ENCODE data around the gene MFAP3.
"Not testable (repeated sequence)": the region's sequence is repeated elsewhere in the genome, so short reads cannot be mapped to it uniquely, and the experiment has no call there.

Gene MFAP3

DNA sequence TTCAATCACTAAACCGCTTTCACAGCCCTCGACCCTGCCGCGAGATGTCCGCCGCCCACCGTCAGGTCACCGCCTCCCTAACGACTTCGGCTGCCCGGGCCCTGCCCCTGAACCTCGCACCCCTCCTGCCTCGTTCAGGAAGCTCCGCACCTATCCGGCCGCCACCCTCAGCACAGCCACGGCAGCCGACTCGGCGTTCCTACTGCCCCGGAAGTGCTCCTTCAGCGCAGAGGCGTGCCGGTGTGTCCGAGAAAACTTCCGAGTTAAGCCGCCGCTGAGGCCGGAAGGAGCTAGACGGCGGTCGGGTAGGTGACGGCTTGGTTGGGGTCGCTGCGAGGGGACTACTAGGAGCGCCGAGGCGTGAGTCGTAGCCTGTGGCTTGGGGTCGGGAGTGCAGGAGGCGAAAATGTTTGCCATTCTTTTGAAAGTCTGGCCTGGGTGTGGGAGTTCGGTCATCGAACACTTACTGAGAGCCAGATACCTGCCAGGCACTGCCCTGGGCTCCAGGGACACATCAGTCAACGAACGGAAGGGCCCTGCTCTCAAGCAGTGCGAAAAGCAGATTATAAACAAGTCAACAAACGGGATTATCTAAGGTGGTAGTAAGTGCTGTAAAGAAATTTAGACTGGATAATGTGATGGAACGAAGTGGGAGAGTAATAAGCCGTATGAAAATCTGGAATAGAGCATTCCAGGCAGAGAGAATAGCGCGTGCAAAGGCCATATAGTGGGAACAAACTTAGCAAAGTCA lies at the start of gene MFAP3, which contains the start of gene FAM114A2:
Gene MFAP3, plus strand, starts transcription at position 261 of the 751 bp plus-strand sequence. CDS start 10,756 bp downstream, outside the sequence.
Gene FAM114A2, minus strand, starts transcription at position 204 of the 751 bp plus-strand sequence. CDS start 3,957 bp downstream, outside the sequence.
- DNase-seq (ENCODE audit: low spot score), result peak; percentile 73

DNA sequence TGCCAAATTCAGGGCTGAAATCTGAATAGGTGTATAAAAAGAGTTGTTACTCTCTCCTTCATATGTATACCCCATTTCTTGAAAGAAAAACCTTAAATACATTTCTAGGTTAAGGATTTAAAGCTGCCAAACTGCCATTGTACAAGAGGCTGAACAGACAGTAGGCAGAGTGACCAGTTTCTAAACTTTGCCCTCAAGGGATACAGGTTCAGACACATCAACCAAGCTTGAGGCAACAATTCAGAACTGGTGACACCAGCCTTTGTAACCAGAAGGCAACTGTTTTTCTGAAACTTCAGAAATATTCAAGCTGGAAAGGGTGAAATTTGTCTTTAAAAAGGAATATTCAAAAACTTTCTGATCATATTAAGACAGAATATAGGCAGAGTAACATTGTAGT lies 47.6 kb upstream of the MFAP3 start:
- DNase-seq (ENCODE audit: low spot score), result no peak

DNA sequence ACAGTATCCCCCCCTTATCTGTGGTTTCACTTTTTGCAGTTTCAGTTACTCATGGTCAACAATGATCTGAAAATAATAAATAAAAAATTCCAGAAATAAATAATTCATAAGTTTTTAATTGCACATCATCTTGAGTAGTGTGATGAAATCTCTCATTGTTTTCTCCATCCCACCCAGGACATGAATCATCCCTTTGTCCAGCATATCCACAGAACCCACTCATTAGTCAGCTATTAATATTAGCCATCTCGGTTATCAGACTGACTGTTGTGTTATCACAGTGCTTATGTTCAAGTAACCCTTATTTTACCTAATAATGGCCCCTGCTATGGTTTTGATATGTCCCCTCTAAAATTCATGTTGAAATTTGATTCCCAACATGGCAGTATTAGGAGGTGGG lies 40.8 kb upstream of the MFAP3 start:
- DNase-seq (ENCODE audit: low spot score), result no peak

DNA sequence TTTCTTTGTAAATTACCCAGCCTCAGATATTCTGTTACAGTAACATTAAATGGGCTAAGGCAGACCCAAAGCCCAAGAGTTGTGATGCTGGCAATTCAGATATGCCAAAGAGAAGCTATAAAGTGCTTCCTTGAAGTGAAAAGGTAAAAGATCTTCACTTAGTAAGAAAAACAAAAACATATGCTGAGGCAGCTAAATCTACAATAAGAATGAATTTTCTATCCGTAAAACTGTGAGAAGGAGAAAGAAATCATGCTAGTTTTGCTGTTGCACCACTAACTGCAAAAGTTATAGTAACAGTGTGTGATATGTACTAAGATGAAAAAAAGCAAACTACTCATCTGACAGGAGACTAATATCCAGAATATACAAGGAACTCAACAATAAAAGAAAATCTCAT lies 40.0 kb upstream of the MFAP3 start:
- no peak for DNase-seq (ENCODE audit: low spot score)

DNA sequence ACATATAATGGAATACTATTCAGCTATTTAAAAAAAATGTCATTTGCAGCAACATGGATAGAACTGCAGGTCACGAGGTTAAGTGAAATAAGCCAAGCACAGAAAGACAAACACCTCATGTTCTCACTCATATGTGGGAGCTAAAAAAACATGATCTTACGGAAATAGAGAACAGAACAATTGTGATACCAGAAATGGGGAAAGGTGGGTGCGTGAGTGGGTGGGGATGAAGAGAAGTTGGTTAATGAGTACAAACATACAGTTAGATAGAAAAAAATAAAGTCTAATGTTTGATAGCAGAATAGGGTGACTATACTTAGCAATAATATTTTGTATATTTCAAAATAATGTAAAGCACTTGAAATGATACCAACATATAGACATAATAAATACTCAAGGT lies 38.8 kb upstream of the MFAP3 start:
- no peak for DNase-seq (ENCODE audit: low spot score)

DNA sequence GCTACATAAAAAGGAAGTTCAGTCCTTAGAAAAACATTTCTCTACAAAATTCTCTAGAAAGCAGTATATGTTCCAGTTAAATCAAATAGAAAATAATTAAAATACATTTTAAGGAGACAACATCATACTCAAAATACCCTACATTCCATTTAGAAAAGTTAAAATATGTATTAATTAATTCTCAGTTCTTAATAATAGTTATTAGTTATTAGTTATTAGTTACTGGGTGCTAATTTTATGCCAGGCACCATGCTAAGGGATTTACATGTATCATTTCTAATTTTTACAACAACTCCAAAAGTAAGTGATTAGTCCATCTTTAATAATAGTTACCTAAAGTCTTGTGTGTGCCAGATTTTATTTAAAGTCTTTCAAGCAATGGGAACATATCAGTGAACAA lies 38.1 kb upstream of the MFAP3 start:
- DNase-seq (ENCODE audit: low spot score), result no peak

DNA sequence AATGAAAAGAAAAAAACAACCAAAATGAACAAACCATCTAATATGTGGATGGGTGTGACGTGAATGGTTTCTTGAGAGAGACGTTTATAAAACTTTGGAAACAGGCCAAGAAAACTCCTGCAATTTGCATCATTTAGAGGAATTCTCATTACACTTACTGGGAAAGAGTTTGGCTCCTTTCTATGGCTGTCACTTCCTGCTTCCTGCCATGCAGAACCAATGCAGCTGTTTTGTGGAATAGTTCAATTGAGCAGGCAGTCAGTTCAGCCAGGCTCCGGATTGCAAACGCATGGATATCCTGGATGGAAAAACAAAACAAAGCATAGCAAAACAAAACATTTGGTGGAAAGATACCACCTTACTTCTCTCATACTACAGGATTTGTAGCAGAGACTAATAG lies 36.7 kb upstream of the MFAP3 start:
- DNase-seq (ENCODE audit: low spot score), result no peak

DNA sequence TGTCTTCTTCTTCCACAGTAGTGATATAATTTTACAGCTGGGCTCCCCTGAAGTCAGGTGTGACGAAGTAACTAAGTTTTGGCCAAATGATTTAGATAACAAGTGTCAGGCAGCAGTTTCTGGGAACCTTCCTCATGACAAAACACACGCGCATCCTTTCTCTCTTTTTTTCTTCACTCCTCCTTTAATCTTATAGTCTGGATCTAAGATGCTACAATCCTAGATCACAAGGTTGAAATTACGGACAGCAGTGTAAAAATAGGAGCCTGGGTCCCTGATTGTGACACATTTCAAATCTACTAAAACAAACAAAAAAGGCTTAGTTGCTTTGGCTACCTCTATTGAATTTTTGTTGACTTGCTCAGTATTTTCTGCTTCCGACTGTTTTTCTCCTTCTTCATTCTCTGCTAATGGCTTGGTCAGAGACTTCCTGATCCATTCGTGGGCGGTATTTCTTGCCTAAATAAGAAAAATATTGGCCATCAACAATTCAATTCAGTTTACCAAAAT lies 36.2 kb upstream of the MFAP3 start:
- DNase-seq (ENCODE audit: low spot score), result no peak

DNA sequence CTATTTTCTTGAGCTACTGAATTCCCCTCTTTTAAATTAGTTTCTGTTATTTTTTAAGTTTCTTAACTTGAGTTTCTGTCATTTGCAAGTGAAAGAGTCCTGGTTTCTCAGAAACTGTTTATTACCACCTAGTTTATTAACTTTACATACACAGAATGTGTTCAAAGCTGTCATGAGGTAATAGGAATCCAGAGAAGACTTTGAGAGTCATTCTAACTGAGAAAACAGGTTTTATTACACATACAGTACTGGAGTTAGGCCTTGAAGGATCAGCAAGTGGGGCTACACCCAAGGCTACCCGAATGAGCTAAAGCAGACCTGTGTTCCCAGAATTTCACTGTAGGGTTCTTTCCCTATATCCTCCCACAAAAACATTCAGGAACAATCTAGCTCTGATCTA lies 33.1 kb upstream of the MFAP3 start:
- no peak for DNase-seq (ENCODE audit: low spot score)

DNA sequence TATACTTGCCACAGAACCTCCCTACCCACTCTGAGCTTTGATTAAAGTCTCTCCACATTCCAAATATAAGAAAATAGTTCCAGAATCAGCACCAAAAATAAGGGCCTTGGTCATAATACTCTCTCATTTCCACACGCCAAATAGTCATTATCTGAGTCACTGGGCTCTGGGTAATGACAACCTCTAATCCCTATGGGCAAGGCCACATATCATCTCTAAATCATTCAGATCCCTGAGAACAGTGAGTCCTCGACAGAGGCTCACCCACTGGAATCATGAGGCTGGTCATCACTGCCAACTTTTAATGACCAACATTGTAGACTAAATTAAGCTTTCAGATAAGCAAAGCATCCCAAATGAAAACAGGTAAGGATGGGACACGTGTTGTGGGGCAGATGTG lies 28.1 kb upstream of the MFAP3 start:
- no peak for DNase-seq (ENCODE audit: low spot score)

DNA sequence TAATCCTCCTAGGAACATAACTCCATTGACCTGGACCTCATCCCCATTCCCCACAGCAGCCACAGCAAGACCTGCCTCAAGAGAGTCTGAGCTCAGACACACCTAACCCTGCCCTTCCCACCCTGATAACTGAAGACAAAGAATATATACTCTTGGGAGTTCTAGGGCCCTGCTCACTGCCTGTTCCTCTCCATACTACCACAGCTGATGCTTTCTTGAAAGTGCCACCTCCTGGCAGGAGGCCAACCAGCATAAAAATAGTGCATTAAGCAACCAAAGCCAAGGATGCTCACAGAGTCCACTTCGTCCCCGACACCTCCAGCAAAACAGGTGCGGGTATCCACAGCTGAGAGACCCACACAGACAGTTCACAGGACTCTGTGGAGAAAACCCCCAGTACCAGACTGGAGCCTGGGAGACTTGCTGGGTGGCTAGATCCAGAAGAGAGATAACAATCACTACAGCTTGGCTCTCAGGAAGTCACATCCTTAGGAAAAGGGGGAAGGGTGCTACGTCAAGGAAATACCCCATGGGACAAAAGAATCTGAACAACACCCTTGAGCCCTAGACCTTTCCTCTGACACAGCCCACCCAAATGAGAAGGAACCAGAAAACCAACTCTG lies 23.6 kb upstream of the MFAP3 start:
- DNase-seq (ENCODE audit: low spot score), result no peak

DNA sequence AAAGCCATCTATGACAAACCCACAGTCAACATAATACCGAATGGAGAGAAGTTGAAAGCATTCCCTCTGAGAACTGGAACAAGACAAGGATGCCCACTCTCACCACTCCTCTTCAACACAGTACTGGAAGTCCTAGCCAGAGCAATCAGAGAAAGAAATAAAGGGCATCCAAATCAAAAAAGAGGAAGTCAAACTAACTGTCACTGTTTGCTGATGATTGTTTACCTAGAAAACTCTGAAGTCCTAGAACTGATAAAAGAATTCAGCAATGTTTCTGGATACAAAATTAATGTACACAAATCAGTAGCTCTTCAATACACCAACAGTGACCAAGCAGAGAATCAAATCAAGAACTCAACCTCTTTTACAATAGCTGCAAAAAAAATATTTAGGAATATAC lies 19.8 kb upstream of the MFAP3 start:
- not testable (repeated sequence) for DNase-seq (ENCODE audit: low spot score)

DNA sequence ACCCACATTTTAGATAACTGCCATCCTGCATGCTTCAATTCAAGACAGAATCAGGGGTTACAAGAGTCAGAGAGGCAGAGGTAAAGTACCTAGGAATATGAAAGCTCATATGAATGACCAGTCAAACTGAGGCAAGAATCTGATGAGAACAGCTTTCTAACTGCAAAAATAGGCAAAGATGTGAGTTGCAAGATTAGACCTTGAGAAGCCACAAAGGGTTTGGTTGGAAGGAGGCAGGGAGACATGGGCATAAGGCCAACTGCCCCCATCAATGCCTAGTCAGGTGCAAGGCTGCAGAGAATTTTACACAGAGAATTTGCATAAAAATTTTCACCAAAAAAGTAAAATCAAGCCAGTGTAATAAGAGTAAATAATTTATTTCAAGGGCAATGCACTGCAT lies 12.8 kb upstream of the MFAP3 start:
- no peak for DNase-seq (ENCODE audit: low spot score)

DNA sequence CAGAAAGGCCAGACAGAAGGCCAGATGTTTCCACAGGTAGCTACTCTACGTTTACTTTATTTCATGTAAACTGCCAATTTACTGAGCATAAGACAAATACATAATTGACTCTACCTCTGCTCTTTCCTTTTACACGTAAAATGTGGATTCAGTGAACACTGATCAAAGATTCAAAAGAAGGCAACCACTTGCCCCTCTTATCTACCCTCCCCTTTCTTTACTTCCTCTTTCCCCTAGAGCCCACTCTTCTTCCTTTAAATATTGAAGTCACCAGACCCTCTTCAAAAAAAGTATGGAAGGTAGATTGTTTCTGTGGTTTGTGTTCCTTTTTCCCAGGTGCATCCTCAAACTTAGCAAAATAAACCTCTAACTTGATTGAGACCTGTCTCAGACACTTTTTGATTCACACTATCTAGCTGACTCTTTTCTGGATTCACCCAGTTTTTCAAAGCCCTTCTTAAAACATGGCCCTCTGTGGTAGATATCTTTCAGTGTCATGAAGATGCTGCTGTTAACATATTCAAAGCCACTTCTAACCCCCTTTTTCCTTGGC lies 6.8 kb upstream of the MFAP3 start:
- DNase-seq (ENCODE audit: low spot score), result no peak

DNA sequence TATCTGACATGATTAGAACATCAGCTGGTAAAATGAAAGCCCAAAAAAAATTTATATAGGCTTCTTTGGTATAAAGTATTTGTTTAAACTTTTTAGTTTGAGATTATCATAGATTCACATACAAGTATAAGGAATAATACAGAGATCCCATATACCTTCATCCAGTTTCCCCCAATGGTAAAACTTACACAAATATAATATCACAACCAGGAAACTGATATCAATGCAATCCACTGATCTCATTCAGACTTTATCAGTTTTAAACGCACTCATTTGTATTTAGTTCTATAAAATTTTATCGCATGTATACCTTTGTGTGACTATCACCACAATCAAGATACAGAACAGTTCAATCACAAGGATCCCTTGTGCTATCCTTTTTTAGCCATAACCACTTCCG lies 3.8 kb upstream of the MFAP3 start:
- DNase-seq (ENCODE audit: low spot score), result no peak

DNA sequence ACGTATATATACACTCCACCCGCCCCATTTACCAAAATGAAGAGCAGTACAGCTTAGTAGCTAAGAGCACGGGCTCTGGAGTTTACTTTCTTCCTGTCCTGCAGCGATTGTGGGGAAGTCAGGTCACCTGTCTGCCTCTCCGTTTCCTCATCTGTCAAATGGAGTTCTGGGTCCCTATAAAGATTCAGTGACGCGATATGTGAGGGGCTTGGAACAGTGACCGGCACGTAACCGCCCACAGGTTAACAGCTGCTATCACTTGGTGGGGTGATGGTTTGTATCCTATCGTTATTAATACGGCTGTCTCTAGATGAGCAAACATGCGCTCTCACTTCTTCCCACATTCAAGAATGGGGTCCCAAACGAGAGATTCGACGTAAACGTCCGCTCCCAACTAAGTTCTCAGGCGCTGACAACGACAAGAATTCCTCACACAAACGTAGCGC lies 483 bp upstream of the MFAP3 start:
- peak; percentile 11 for DNase-seq (ENCODE audit: low spot score)

DNA sequence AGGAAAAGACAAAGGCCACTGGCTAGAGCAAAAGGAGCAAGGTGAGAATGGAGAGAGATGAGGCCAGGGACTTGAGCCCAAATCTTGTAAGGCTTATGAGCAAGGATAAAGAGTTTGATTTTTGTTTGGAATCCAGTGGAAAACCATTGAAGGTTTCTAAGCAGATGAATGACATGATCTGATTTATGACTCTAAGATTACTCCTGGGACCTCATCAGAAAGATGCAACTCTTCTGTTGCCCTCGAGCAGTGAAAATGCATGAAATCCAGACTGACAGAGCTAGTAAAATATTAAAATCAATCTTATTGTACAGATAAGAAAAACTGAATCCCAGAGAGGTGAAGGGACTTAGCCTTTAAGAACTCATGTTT lies 677 bp downstream of the MFAP3 start:
- DNase-seq (ENCODE audit: low spot score), result no peak

DNA sequence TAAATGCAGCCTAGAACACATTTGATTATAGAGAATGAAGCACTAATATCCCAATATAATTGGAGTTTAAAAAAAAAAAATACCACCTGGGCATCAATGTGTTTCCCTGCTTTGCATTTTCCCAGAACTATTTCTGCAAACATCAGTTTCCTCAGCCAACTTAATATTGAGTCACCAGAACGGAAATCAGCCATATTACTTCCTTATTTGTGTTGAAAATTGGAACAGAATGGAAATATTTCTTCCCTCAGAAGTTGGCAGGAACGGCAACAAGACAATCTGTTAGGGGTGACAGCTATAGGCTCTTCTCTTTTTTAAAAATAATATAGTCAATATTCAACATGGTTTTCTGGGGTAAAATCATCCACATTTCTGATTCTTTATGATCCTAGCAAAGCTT lies 4.0 kb downstream of the MFAP3 start:
- no peak for DNase-seq (ENCODE audit: low spot score)

DNA sequence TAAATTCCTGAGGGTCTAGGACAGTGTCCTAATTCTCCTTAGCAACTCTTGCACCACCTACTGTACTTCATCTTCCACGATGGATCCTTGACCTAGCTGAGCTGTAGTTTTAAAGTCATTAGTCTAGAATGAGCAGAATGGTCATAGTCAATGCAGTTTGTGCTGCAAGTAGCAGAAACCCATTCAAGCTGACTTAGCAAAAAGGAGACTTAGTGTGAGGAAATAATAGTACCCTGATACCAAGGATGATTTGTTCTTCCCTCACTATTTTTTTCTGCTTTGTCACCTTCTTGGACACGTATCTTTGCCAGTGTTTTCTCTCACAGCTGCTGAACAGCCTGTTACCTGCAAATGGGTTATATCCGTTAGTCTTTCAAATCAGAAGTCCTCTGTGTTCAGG lies 5.3 kb downstream of the MFAP3 start:
- DNase-seq (ENCODE audit: low spot score), result no peak

DNA sequence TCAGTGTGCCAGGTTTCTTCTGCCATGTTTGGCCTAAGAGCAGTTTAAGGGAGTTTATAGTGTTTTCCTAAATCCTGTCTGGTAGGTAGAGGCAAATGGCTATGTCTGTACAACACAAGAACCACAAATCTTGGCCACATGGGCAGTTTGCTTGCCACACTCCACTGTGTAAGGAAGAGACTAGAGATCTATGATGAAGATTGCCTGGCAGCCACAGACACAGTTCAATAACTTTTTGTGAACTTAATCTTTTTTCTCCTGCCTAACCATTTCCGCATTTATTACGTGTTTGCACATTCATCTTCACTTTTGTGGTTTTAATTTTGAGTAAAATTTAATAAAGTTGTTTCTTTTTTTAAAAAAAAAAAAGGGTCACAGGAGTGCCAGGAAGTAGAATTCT lies 5.8 kb downstream of the MFAP3 start:
- DNase-seq (ENCODE audit: low spot score), result no peak

DNA sequence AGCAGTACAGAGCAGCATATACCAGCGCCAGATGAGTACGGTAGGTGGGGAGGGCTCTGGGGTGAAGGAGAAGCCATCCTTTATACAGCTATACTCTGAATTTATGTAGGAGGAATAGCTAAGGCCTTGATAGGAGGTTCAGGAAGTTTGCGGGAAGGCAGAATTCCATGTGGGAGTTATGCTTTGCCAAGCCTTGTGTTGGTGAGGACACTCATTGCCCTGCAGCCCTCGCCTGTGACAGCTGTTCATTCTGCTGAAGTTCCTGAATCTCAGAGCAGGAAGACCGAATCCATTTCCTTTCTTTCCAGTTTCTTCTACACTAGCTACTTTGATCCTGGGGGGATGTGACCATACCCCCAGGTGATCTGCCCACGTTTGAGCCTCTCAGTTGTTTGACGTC lies 7.7 kb downstream of the MFAP3 start:
- DNase-seq (ENCODE audit: low spot score), result no peak

DNA sequence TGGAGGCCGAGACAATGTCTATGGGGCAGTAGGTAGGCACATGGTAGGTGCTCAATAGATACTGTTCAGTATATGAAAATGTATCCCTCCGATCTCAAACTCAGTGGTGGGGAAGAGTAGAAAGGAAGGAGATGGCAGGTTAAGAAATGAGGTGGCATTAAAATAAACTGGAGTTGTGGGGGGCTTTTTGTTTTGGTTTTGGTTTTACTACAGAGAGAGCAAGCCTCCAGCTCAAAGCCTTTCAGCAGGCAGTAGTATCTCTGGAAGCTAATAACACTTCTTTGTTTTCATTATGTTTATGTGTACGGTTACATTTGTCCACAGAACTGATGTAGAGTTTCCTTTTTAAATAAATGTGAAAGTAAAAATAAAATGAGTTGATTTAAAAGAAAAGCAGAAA lies 8.6 kb downstream of the MFAP3 start:
- DNase-seq (ENCODE audit: low spot score), result no peak

DNA sequence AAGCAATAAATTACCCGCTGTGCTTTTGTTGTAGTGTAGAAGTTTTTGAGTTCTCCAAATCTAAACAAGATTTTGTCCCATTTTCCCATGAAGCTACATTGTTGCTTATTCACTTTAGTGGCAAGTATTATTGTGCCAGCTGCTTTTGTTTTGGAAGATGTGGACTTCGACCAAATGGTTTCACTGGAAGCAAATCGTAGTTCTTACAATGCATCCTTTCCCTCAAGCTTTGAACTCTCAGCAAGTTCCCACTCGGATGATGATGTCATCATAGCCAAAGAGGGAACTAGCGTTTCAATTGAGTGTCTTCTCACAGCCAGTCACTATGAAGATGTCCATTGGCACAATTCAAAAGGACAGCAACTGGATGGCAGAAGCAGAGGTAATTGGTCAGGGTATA lies 10.9 kb downstream of the MFAP3 start:
- peak; percentile 29 for DNase-seq (ENCODE audit: low spot score)
